Pancreas (tissue), 10 donors: ENCODE results near the gene WNT2B. TPM values are rescaled to one million over a fixed set of nuclear protein-coding genes. Genes with fewer than 3 reads are reported as not detected.

Experiments
- ATAC-seq, 4 donors: fragments of 200-7000 bp; cut with Tn5 transposase; one replicate each; pipeline versions ENCODE4 v1.8.0 to v1.9.1; 2020; ENCODE audit warnings: mild to moderate bottlenecking in 4 of 4, moderate library complexity in 4 of 4
- DNase-seq, 6 donors: peaks; one replicate each; pipeline ENCODE4 v3.0.0-alpha.2; 2020
- FAIRE-seq: peaks from 2 replicates; lab custom pipeline; 2012; peaks lifted over from hg19 to GRCh38; lab: Jason Lieb, UNC
- H3K27ac ChIP-seq, 4 donors: fragments of 200-600 bp; sonication (generic); 1 replicate in 3 of 4; 2 replicates in 1 of 4; pipeline versions ENCODE4 v1.5.0 to v1.8.0; 2020
- H3K27me3 ChIP-seq, 4 donors: fragments of 200-600 bp; one replicate each; pipeline ENCODE4 v1.8.0; 2021
- H3K36me3 ChIP-seq, 3 donors: fragments of 200-600 bp; sonication (generic) in 1 of 3; one replicate each; pipeline versions ENCODE4 v1.5.0 to v1.8.0; 2020 to 2021
- H3K4me1 ChIP-seq, 3 donors: fragments of 200-600 bp; one replicate each; pipeline ENCODE4 v1.8.0; 2021
- H3K4me3 ChIP-seq, 4 donors: fragments of 200-600 bp; sonication (generic) in 2 of 4; one replicate each; pipeline versions ENCODE4 v1.5.0 to v1.8.0; 2020 to 2021
- H3K9me3 ChIP-seq, 4 donors: fragments of 200-600 bp; one replicate each; pipeline ENCODE4 v1.8.0; 2021
- WGBS, 2 donors: extraction: QIAGEN DNeasy Blood & Tissue Kit; methylation state at CpG; one replicate each; pipeline ENCODE4 v1.1.7; 2013; 5-methylcytosine and 5-hydroxymethylcytosine counted together
- intact Hi-C, 3 donors: fragments of 100-400 bp; cut with DNase I; formaldehyde crosslinking; loops; one replicate each; pipeline versions ENCODE4 v1.11.1 to v1.14.2; 2022
- polyA plus RNA-seq, 2 donors: library from polyadenylated mRNA; stranded (reverse); fragments of 200-250 nt; gene quantifications; one replicate each; pipeline ENCODE4 v1.2.3, GENCODE V29; 2013
- total RNA-seq, 6 donors: library from RNA; stranded (reverse); fragmentation: NEBNext Ultra II Directional in 4 of 6; extraction: Animal tissue kit (Norgen Biotek cat#: 25700) in 4 of 6; gene quantifications; one replicate each; pipeline versions ENCODE4 v1.2.1 to v1.2.4, GENCODE V29; 2021 to 2023
- TF ChIP-seq, protein P1 (sequence below), 4 donors: fragments of 200-600 bp; sonication (generic) in 3 of 4; IDR thresholded peaks; one replicate each; pipeline versions ENCODE4 v1.5.0 to v1.8.0; 2021; ENCODE audit warnings: antibody characterized with exemption in 4 of 4
- donor health status: healthy with polysubstance abuse.
- donor health status: DM: no; HTN: no; CAD: no; lungs with moderate emphysema.
- donor health status: DM: no; HTN: no; CAD: no.
- donor health status: control.
- donor health status: control.
- donor health status: Bipolar disorder and iron deficiency.
- donor health status: DM: yes; HTN: yes; CAD: no.
- donor health status: DM: no; HTN: no; CAD: no.
- donor health status: DM: no; HTN: no; CAD: no.
- donor health status: DM: yes; HTN: yes; CAD: no.

WNT2B gene
- total and polyA plus RNA-seq, 8 donors = 0.79 to 2.7 (median 1.4) TPM

DNA sequence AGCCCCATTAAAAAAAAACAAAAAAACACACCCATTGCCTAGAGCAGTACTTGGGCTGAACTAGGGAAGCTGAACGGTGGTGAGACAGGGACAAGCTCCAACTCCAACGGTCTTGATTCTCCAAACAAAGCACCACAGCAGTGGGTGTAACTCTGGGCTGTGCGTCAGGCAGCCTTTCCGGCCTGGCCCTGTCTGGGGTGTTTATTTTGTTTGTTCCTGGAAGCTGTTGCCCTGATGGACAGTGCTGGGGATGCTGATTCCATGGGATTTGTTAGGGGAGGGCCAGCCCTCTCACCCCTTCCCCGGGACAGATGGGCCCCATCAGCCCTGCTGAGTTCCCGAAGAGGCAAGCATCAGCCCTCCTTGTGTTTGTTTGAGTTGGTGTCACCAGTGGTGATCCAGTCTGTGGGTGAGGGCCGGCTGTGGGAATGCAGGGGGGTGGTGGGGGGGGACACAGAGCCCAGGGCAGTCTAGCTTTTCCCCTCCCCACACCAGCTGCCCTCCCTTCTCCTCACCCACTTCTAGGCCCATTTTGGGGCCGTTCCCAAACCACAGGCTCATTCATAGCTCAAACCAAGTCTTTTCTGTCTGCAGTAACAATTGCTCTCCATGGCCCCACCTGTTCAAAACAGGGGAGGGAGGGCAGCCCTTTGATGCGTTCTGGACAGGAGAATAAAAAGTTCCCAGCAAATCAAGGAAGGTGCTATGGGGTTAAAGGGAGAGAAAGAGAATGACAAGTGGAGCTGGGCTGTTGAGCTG, 4.5 kb downstream of the WNT2B start:
- Histone ChIP-seq H3K27ac (no peak overlapping the region), H3K36me3 (no peaks in the 10 kb centered on the region), H3K9me3 (no peaks in the 10 kb centered on the region), H3K4me1 (peaks cover 0 to 2% (median under 1%) of the 10 kb centered on the region in 3 donors), H3K4me3 (no peak overlapping the region), H3K27me3 (no peaks in the 10 kb centered on the region)
- WGBS, 2 donors = 70 to 72% methylated on average over 9 of the region's 9 CpGs
- ATAC-seq (no peak), DNase-seq (no peak), FAIRE-seq (no peak)
- intact Hi-C loops = no loop called here
- TF ChIP-seq, protein P1, sequence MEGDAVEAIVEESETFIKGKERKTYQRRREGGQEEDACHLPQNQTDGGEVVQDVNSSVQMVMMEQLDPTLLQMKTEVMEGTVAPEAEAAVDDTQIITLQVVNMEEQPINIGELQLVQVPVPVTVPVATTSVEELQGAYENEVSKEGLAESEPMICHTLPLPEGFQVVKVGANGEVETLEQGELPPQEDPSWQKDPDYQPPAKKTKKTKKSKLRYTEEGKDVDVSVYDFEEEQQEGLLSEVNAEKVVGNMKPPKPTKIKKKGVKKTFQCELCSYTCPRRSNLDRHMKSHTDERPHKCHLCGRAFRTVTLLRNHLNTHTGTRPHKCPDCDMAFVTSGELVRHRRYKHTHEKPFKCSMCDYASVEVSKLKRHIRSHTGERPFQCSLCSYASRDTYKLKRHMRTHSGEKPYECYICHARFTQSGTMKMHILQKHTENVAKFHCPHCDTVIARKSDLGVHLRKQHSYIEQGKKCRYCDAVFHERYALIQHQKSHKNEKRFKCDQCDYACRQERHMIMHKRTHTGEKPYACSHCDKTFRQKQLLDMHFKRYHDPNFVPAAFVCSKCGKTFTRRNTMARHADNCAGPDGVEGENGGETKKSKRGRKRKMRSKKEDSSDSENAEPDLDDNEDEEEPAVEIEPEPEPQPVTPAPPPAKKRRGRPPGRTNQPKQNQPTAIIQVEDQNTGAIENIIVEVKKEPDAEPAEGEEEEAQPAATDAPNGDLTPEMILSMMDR (IDR thresholded peaks at IDR 0.05) = no peak

DNA sequence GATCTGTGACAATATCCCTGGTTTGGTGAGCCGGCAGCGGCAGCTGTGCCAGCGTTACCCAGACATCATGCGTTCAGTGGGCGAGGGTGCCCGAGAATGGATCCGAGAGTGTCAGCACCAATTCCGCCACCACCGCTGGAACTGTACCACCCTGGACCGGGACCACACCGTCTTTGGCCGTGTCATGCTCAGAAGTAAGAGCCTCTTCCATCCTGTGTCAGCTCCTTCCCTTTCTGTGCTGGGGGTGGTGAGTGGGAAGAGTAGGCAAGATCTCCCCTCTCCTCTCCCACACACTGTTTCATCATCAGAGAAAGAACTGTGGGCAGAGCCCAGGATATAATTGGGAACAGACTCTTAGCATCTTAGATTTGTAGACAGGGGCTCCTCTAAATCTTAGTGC, 6.1 kb downstream of the WNT2B start:
- H3K9me3 ChIP-seq = no peaks in the 10 kb centered on the region
- 95 to 96% methylated on average over 12 of the region's 12 CpGs for WGBS, 2 donors
- no peaks in the 10 kb centered on the region for H3K27me3 ChIP-seq
- H3K4me3 ChIP-seq = no peak overlapping the region
- DNase-seq = no peak
- intact Hi-C loops = no loop called here
- no peak for ATAC-seq
- H3K36me3 ChIP-seq = no peaks in the 10 kb centered on the region
- no peak overlapping the region for H3K27ac ChIP-seq
- TF ChIP-seq, protein P1 (IDR thresholded peaks at IDR 0.05) = no peak
- H3K4me1 ChIP-seq = no peaks in the 10 kb centered on the region
- FAIRE-seq = no peak

DNA sequence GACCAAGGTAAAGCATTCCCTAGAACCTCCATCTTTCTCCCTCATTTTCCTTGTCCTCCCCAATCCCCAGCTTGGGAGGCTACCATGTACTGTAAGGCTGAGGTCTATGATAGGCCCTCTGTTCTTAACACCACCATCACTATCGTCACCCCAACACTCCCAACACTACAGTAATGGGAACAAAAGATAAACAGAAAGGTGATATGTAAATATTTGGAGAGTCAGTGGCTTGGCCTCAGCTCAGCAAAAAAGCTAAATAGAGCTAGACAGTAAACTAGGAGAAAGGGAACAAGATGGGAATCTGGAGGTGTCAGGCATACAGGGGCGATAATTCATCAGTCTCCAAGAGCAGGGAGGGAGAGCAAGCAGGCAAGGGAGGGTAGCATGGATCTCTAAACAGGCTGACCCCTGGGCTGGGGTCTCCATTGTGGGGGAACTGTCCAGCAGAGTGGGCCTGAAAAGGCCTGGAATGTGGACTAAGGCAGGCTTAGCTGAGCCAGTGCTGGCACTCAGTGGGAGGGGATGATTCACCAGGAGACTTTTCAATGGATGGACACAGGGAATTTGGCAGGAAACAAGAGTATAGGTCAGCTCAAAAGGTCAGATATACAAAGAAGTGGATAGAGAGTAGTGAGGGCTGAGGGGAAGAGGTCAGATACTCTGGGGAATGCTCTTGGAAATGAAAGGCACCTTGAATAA, 6.7 kb downstream of the WNT2B start:
- no peak for FAIRE-seq
- Histone ChIP-seq H3K27me3 (no peaks in the 10 kb centered on the region), H3K4me3 (no peak overlapping the region), H3K27ac (no peak overlapping the region), H3K4me1 (no peaks in the 10 kb centered on the region), H3K36me3 (no peaks in the 10 kb centered on the region), H3K9me3 (no peaks in the 10 kb centered on the region)
- no peak for DNase-seq
- ATAC-seq = peak in 2 of 4 donors; percentile 31 to 48
- 36 to 41% methylated on average over 2 of the region's 2 CpGs for WGBS, 2 donors
- intact Hi-C loops = no loop called here
- TF ChIP-seq, protein P1 (IDR thresholded peaks at IDR 0.05) = no peak

DNA sequence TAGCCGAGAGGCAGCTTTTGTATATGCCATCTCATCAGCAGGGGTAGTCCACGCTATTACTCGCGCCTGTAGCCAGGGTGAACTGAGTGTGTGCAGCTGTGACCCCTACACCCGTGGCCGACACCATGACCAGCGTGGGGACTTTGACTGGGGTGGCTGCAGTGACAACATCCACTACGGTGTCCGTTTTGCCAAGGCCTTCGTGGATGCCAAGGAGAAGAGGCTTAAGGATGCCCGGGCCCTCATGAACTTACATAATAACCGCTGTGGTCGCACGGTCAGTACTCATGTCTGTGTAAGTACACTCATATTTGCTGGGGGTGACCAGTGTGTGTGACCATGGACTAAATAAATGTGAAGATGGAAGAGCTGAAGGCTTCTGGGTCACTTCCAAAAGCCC, 7.4 kb downstream of the WNT2B start:
- Histone ChIP-seq H3K27me3 (no peaks in the 10 kb centered on the region), H3K9me3 (no peaks in the 10 kb centered on the region), H3K27ac (no peak overlapping the region), H3K4me3 (no peak overlapping the region), H3K36me3 (no peaks in the 10 kb centered on the region), H3K4me1 (no peaks in the 10 kb centered on the region)
- WGBS, 2 donors = 92 to 93% methylated on average over 14 of the region's 14 CpGs
- FAIRE-seq = no peak
- intact Hi-C loops = no loop called here
- no peak for DNase-seq
- no peak for ATAC-seq
- TF ChIP-seq, protein P1 (IDR thresholded peaks at IDR 0.05) = no peak

DNA sequence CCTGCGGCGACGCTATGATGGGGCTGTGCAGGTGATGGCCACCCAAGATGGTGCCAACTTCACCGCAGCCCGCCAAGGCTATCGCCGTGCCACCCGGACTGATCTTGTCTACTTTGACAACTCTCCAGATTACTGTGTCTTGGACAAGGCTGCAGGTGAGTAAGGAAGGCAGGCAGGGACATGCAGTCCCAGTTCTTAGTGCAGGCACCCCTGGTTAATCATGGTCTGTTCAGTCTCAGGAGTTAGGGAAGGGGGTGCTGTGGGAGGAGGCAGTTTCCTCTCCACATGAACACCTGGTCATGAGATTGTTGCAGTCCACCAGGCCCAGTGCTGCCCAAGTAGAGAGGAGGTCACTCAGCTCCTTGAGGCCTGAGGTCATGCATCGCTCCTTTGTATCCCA, 8.5 kb downstream of the WNT2B start:
- TF ChIP-seq, protein P1 (IDR thresholded peaks at IDR 0.05) = no peak
- intact Hi-C loops = no loop called here
- no peak for DNase-seq
- FAIRE-seq = no peak
- no peaks in the 10 kb centered on the region for H3K36me3 ChIP-seq
- WGBS, 2 donors = 95 to 96% methylated on average over 9 of the region's 9 CpGs
- ATAC-seq = no peak
- H3K27me3 ChIP-seq = no peaks in the 10 kb centered on the region
- no peaks in the 10 kb centered on the region for H3K9me3 ChIP-seq
- H3K4me3 ChIP-seq = no peak overlapping the region
- no peaks in the 10 kb centered on the region for H3K4me1 ChIP-seq
- no peak overlapping the region for H3K27ac ChIP-seq
